ENCODE data around the gene LAPTM5. TPM values are rescaled to one million over a fixed set of nuclear protein-coding genes. Genes with fewer than 3 reads are reported as not detected.

LAPTM5 gene
- total and polyA plus RNA-seq, 10 of the 15 experiments (the other 5 are each of a cell fraction or from before 2014, with no cell fraction given), result 24.1 to 1,034 (median 687) TPM

GRCh38 chr1:30698401-30698981 lies 59.1 kb downstream of the LAPTM5 start (continued):
- TF ChIP-seq SP1 (IDR thresholded peaks at IDR 0.05; ENCODE audit: low read depth, low read length), result no peak
- no peak for TF ChIP-seq WRNIP1 (IDR thresholded peaks at IDR 0.05; ENCODE audit: borderline replicate concordance, low read depth, low read length)
- TF ChIP-seq RUNX3 (IDR thresholded peaks at IDR 0.05; ENCODE audit: low read length), result no peak

- no peak for FAIRE-seq
- in situ Hi-C loops (cut with MboI) (no loop called here), intact Hi-C loops (cut with micrococcal nuclease; ENCODE audit: unreplicated experiment) (no loop called here)
- H4K20me1 ChIP-seq (ENCODE audit: control insufficient read depth, insufficient read depth), result no peaks in the 10 kb centered on the region
- ChIA-PET CTCF (interaction anchor here (0.6 to 1.8 kb wide), 4 partner anchors 10 to 1447 kb away, joined by 3 to 9 read pairs (median 5); no protein-coding TSS in a partner anchor), POLR2A (no interaction called here), SMC1A (ENCODE audit: uncharacterized antibody, unreplicated experiment) (interaction anchor here (0.8 kb wide), 1 partner anchor 15 kb away, joined by 3 read pairs; no protein-coding TSS in a partner anchor), RAD21 (ENCODE audit: unreplicated experiment) (interaction anchor here (0.6 to 1.9 kb wide), 3 partner anchors 10 to 289 kb away, joined by 4 to 6 read pairs (median 4); no protein-coding TSS in a partner anchor)
- DNase-seq (ENCODE audit: low read depth, low spot score), result no peak
- no peak overlapping the region; the same call in 1 of the 2 replicates for H2AFZ ChIP-seq (ENCODE audit: control insufficient read depth, low read depth, low read length)
- H3K4me1 ChIP-seq (ENCODE audit: control insufficient read depth, insufficient read depth, low read length), result no peaks in the 10 kb centered on the region; the same call in 1 of the 2 replicates
- BruUV-seq (replicated peaks), result no TSS peak
- no peak overlapping the region for H3K27ac ChIP-seq (ENCODE audit: control insufficient read depth, insufficient read depth)
- no peaks in the 10 kb centered on the region for H3K9me3 ChIP-seq (replicated peaks; ENCODE audit: control insufficient read depth, insufficient read depth, low read length)
- no peak overlapping the region for H3K4me3 ChIP-seq
- peak; percentile 72 for ATAC-seq
- no peaks in the 10 kb centered on the region for H3K79me2 ChIP-seq (ENCODE audit: control insufficient read depth, insufficient read depth, low read length)
- H3K4me2 ChIP-seq (ENCODE audit: control insufficient read depth, insufficient read depth), result no peak overlapping the region
- no peaks in the 10 kb centered on the region for H3K36me3 ChIP-seq (ENCODE audit: control insufficient read depth in 2 of 2, insufficient read depth in 2 of 2, low read length in 1 of 2)
- 5% methylated on average over 9 of the region's 9 CpGs for WGBS (ENCODE audit: insufficient coverage, insufficient replicate concordance, low lambda C conversion rate, missing lambda C conversion rate)
- peaks cover 0 to 4% of the 10 kb centered on the region in 2 experiments; a peak in 2 of 4 replicates for H3K27me3 ChIP-seq (replicated peaks in 1 of 2; ENCODE audit: control insufficient read depth in 2 of 2, insufficient read depth in 2 of 2, low read length in 1 of 2)
- no peak overlapping the region for H3K9ac ChIP-seq (ENCODE audit: control insufficient read depth, insufficient read depth, low read length)
- TF ChIP-seq CBX3 (IDR thresholded peaks at IDR 0.05; ENCODE audit: borderline replicate concordance, low read depth) (no peak), NFIC (IDR thresholded peaks at IDR 0.05; ENCODE audit: low read depth, low read length) (no peak), NBN (IDR thresholded peaks at IDR 0.05) (no peak), TCF12 (IDR thresholded peaks at IDR 0.05; ENCODE audit: low read depth, low read length) (0 out of 2 replicates have a peak, but pooled peaks have one; percentile 51), RAD51 (IDR thresholded peaks at IDR 0.05) (no peak), HDAC2 (IDR thresholded peaks at IDR 0.05) (no peak), NFYB (IDR thresholded peaks at IDR 0.05; ENCODE audit: insufficient read depth, low read depth, low read length) (no peak), EED (IDR thresholded peaks at IDR 0.05; ENCODE audit: low read depth) (no peak), RAD21 (IDR thresholded peaks at IDR 0.05; ENCODE audit: insufficient read depth, low read depth, low read length) (peak; percentile 31), PAX5 (IDR thresholded peaks at IDR 0.05; ENCODE audit: borderline replicate concordance, low read depth, low read length) (peak; percentile 8; the same call in 1 of the 2 replicates), NFXL1 (IDR thresholded peaks at IDR 0.05; ENCODE audit: borderline replicate concordance) (no peak), RUNX3 (IDR thresholded peaks at IDR 0.05; ENCODE audit: low read length) (peak; percentile 29; the same call in 1 of the 2 replicates), ZNF217 (IDR thresholded peaks at IDR 0.05) (no peak), SP1 (IDR thresholded peaks at IDR 0.05; ENCODE audit: low read depth, low read length) (no peak)
- TF ChIP-seq, protein P1, sequence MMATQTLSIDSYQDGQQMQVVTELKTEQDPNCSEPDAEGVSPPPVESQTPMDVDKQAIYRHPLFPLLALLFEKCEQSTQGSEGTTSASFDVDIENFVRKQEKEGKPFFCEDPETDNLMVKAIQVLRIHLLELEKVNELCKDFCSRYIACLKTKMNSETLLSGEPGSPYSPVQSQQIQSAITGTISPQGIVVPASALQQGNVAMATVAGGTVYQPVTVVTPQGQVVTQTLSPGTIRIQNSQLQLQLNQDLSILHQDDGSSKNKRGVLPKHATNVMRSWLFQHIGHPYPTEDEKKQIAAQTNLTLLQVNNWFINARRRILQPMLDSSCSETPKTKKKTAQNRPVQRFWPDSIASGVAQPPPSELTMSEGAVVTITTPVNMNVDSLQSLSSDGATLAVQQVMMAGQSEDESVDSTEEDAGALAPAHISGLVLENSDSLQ (IDR thresholded peaks at IDR 0.05), result peak; percentile 47; the same call in 1 of the 2 replicates
- TF ChIP-seq, protein P2, sequence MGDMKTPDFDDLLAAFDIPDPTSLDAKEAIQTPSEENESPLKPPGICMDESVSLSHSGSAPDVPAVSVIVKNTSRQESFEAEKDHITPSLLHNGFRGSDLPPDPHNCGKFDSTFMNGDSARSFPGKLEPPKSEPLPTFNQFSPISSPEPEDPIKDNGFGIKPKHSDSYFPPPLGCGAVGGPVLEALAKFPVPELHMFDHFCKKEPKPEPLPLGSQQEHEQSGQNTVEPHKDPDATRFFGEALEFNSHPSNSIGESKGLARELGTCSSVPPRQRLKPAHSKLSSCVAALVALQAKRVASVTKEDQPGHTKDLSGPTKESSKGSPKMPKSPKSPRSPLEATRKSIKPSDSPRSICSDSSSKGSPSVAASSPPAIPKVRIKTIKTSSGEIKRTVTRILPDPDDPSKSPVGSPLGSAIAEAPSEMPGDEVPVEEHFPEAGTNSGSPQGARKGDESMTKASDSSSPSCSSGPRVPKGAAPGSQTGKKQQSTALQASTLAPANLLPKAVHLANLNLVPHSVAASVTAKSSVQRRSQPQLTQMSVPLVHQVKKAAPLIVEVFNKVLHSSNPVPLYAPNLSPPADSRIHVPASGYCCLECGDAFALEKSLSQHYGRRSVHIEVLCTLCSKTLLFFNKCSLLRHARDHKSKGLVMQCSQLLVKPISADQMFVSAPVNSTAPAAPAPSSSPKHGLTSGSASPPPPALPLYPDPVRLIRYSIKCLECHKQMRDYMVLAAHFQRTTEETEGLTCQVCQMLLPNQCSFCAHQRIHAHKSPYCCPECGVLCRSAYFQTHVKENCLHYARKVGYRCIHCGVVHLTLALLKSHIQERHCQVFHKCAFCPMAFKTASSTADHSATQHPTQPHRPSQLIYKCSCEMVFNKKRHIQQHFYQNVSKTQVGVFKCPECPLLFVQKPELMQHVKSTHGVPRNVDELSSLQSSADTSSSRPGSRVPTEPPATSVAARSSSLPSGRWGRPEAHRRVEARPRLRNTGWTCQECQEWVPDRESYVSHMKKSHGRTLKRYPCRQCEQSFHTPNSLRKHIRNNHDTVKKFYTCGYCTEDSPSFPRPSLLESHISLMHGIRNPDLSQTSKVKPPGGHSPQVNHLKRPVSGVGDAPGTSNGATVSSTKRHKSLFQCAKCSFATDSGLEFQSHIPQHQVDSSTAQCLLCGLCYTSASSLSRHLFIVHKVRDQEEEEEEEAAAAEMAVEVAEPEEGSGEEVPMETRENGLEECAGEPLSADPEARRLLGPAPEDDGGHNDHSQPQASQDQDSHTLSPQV (IDR thresholded peaks at IDR 0.05), result no peak
Observed at GRCh38 chr1:30697571-30698376, 59.8 kb downstream of the LAPTM5 start.

Measured in GM12878 (cell line).